Measurements from ENCODE around the gene PPIE.

The PPIE gene

DNA sequence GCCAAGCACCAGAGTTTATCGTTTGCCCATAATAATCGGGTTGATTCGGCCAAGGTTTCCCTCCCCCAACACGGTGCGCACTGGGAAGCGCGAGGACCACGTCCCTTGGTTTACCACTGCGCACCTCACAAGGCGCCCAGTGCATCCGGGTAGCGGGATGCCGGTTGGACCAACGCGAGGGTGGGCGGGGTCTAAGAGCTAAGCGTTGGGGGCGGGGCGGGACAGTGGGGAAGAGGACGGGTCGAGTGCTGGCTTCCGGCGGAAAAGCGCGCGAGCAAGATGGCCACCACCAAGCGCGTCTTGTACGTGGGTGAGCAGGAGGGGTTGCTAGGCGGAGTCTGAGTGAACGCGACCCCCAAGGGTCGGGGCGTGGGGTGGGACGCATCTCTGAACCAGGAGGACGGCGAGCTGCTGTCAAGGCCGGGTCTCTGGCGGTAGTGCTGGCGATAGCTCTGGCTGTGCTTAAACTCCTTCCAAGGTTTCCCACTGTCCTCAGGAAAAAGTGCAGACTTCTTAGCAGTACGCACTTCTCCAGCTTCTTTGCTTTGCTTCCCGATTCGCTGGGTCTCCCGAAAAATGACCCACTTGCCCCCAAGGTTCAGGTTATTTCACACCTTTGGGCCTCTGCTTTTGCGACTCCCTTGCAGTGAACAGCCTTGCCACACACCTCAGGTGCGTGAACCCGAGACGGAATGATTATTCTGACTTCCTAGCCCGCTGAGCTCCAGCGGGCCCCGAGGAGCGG is at the start of gene PPIE:
Gene PPIE, plus strand, starts transcription at position 261 of the 745 bp plus-strand sequence. Its CDS starts 19 bp downstream, at position 280.
- Histone ChIP-seq H3K36me3 (ENCODE audit: control insufficient read depth, insufficient read depth, low read length) (peaks cover 27% of the 10 kb centered on the region), H3K4me1 (ENCODE audit: control insufficient read depth, insufficient read depth, low read length) (0 out of 2 replicates have a peak, but pooled peaks cover 3% of the 10 kb centered on the region), H3K27ac (ENCODE audit: low read depth, low read length) (no peak within 1 kb of the TSS; the same call in 1 of the 2 replicates), H3K9ac (ENCODE audit: low read length) (peak within 1 kb of the TSS; percentile 89), H3K27me3 (ENCODE audit: control insufficient read depth, insufficient read depth, low read length) (peaks cover 42% of the 10 kb centered on the region), H3K4me3 (ENCODE audit: low read depth, low read length) (peak within 1 kb of the TSS; percentile 89), H3K9me3 (ENCODE audit: control insufficient read depth, insufficient read depth, low read depth, low read length) (no peaks in the 10 kb centered on the region)

DNA sequence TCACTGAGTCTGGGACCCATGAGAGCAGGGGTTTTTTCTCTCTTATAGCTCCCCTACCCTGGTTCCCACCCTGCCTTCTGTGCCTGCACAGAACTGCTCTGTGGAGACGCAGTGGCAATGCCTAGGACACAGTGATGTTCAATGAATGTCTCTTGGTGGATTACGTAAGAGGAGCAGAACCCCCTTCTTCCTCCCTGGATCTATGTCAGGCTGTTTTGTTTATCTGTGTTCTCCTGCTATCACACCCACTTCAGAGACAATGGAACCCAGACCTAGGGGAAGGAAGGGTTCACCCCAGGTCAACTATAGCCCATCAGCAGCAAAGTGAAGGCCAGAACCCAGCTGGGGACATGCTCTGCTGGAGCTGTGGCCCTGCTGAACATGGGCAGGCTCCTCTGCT is 49.5 kb upstream of the PPIE start:
- Histone ChIP-seq H3K36me3 (ENCODE audit: control insufficient read depth, insufficient read depth, low read length) (no peaks in the 10 kb centered on the region), H3K9me3 (ENCODE audit: control insufficient read depth, insufficient read depth, low read depth, low read length) (no peaks in the 10 kb centered on the region), H3K9ac (ENCODE audit: low read length) (no peak overlapping the region), H3K4me3 (ENCODE audit: low read depth, low read length) (no peak overlapping the region), H3K4me1 (ENCODE audit: control insufficient read depth, insufficient read depth, low read length) (peaks cover 8% of the 10 kb centered on the region), H3K27me3 (ENCODE audit: control insufficient read depth, insufficient read depth, low read length) (peaks cover 99% of the 10 kb centered on the region), H3K27ac (ENCODE audit: low read depth, low read length) (no peak overlapping the region)

DNA sequence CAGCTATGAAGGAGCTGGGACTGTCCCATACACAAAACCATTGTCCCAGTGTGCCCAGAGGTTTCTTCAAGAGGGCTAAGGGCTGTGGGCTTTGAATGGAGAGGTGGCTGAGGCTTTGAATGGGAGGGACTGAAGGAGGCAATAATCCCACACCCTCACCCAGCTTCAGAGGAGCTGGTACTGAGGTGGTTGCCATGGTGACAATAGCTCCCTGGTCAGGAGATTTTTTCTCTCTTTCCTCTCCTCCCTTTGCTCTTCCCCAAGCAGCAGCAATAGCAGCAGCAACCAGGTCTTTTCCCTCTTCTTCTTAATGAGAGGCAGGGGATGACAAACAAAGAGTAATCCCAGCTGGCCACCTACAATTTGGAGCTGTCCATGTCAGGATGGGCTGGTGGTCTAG is 49.0 kb upstream of the PPIE start:
- H3K4me1 ChIP-seq (ENCODE audit: control insufficient read depth, insufficient read depth, low read length), result peaks cover 8% of the 10 kb centered on the region
- peaks cover 99% of the 10 kb centered on the region for H3K27me3 ChIP-seq (ENCODE audit: control insufficient read depth, insufficient read depth, low read length)
- H3K4me3 ChIP-seq (ENCODE audit: low read depth, low read length), result no peak overlapping the region
- no peak overlapping the region for H3K27ac ChIP-seq (ENCODE audit: low read depth, low read length)
- H3K9me3 ChIP-seq (ENCODE audit: control insufficient read depth, insufficient read depth, low read depth, low read length), result no peaks in the 10 kb centered on the region
- H3K36me3 ChIP-seq (ENCODE audit: control insufficient read depth, insufficient read depth, low read length), result no peaks in the 10 kb centered on the region
- H3K9ac ChIP-seq (ENCODE audit: low read length), result no peak overlapping the region

DNA sequence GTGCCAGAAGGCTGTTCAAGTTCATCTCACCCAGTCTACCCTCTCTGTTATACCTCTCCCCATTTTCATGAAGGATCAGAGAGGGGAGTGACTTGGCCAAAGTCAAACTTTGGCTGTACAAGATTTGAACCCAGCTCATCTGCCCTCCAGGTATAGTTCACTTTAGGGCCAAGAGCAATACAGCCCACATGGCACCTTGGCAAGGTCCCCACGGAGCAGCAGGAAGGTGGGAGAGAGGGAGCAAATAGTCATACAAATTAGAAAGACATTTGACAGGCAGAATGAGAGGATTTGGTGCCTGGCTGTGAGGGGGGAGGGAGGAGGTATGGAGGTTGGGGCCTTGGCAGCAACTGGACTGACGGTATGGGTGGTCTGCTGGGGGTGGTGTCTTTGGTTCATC is 48.5 kb upstream of the PPIE start:
- H3K27ac ChIP-seq (ENCODE audit: low read depth, low read length), result no peak overlapping the region
- peaks cover 99% of the 10 kb centered on the region for H3K27me3 ChIP-seq (ENCODE audit: control insufficient read depth, insufficient read depth, low read length)
- no peaks in the 10 kb centered on the region for H3K36me3 ChIP-seq (ENCODE audit: control insufficient read depth, insufficient read depth, low read length)
- no peak overlapping the region for H3K4me3 ChIP-seq (ENCODE audit: low read depth, low read length)
- peaks cover 8% of the 10 kb centered on the region for H3K4me1 ChIP-seq (ENCODE audit: control insufficient read depth, insufficient read depth, low read length)
- no peak overlapping the region for H3K9ac ChIP-seq (ENCODE audit: low read length)
- H3K9me3 ChIP-seq (ENCODE audit: control insufficient read depth, insufficient read depth, low read depth, low read length), result no peaks in the 10 kb centered on the region

DNA sequence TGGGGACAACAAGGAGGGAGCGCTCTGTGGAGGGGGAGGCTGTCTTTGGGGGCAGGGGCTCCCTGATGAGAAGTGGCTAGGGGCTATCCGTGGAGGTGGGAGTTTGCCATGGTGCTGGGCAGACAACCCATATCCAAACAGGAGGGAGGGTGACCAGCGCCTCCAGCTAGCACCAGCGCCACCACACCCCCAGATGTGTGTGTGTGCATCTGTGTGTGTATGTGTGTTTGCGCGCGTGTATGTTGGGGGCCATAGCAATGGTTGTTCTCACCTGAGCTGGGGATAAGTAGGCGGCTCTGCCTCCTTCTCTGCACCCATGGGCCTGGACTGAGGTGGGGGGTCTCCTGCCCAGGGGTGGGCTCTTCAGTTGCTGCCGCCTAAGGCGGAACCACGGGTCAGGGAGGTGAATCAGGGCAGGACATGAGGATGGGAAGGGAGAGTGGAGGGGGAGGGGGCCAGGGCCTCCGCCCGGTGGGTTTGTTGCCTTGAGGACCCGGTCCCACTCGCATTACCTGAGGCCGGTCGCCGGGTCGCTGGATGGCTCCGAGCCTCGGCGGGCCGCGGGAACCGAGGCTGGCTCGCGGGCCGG is 47.8 kb upstream of the PPIE start:
- Histone ChIP-seq H3K4me1 (ENCODE audit: control insufficient read depth, insufficient read depth, low read length) (peaks cover 8% of the 10 kb centered on the region), H3K36me3 (ENCODE audit: control insufficient read depth, insufficient read depth, low read length) (no peaks in the 10 kb centered on the region), H3K27me3 (ENCODE audit: control insufficient read depth, insufficient read depth, low read length) (peaks cover 100% of the 10 kb centered on the region), H3K4me3 (ENCODE audit: low read depth, low read length) (peak overlapping the region; percentile 53), H3K27ac (ENCODE audit: low read depth, low read length) (no peak overlapping the region), H3K9me3 (ENCODE audit: control insufficient read depth, insufficient read depth, low read depth, low read length) (no peaks in the 10 kb centered on the region), H3K9ac (ENCODE audit: low read length) (no peak overlapping the region)

DNA sequence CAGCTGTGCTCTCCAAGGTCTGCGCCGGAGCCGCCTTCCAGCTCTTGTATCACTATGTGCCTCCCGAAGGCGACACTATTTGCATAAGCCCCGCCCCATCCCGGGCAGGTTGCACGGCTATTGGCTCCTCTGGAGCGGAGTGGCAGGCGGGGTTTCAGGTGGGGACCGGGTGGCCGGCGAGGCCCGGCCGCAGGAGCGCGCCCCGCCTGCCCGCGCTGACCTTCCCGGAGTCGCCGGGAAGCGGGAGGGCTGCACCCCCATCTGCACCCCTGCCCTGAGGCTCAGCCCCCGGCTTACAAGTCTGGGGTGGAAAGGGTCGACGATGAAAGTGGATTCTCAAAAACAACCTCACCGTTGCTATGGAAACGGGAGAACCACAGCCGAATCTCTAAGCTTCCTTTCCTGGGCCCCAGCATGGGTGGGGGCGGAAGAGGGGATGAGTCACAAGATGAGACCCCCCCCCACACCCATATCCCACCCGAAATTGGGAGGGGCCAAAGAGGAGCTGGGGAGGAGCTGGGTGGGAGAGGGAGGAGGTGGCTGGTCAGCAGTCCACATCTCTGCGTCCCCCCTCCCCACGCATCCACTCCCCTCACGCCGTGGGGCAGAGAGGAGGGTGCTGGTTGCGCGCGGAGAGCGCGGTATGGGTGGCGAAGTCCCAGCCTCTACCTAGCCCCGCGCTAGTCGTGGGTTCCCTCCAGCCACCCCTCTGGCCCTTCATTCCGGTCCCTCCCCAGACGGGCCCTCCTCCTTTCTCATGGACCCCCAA is 47.1 kb upstream of the PPIE start, which contains the start of gene HPCAL4:
Gene HPCAL4, minus strand, starts transcription at position 51 of the 769 bp plus-strand sequence. CDS start 6,830 bp downstream, outside the sequence.
- H3K9me3 ChIP-seq (ENCODE audit: control insufficient read depth, insufficient read depth, low read depth, low read length), result no peaks in the 10 kb centered on the region
- H3K4me1 ChIP-seq (ENCODE audit: control insufficient read depth, insufficient read depth, low read length), result peaks cover 8% of the 10 kb centered on the region
- no peaks in the 10 kb centered on the region for H3K36me3 ChIP-seq (ENCODE audit: control insufficient read depth, insufficient read depth, low read length)
- H3K9ac ChIP-seq (ENCODE audit: low read length), result no peak within 1 kb of the TSS
- peak within 1 kb of the TSS; percentile 53 for H3K4me3 ChIP-seq (ENCODE audit: low read depth, low read length)
- no peak within 1 kb of the TSS for H3K27ac ChIP-seq (ENCODE audit: low read depth, low read length)
- H3K27me3 ChIP-seq (ENCODE audit: control insufficient read depth, insufficient read depth, low read length), result peaks cover 100% of the 10 kb centered on the region

DNA sequence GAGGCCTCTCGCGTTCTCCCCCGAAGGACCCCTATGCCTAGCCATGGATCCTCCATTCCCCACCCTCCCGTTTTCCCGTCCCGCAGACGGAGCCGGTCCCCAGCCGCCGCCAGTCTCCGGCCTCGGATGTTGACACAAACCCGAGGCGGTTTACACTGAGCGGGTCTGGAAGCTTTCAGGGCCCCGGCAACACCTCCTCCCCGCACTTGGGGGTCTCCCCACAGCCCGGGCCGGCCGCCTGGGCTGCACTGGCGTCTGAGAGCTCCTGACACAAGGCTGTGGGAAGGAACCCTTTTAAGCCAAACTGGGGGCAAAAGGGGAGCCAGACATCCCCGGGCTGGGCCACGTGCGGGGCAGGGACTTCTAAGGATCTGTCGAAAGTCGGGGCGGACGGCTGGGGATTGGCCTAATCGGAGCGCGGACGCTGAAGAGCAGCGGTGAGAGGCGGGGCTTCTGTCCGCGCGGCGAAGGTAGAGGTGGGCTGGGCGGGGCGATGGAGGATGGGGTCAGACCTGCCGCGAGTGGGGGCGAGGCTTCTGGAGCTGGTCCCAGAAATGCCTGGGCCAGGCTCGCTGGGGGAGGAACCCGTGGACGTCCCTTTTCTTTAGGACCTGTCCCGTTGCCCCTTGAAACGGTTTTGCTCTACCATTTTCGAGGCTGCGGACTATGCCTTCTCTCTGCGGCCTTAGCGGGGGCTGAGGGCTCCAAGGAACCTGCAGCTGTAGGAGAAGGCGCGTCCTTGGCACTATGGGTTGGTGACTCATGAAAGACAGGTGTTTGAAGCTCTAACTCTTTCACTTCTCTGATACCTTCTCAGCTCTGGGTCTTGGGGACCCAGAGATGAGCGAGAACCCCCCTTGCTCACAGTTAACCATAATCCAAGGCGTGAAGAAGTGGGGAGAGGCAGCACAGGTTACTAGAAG is 46.3 kb upstream of the PPIE start:
- Histone ChIP-seq H3K27ac (ENCODE audit: low read depth, low read length) (no peak overlapping the region), H3K4me3 (ENCODE audit: low read depth, low read length) (peak overlapping the region; percentile 53), H3K9ac (ENCODE audit: low read length) (no peak overlapping the region), H3K9me3 (ENCODE audit: control insufficient read depth, insufficient read depth, low read depth, low read length) (no peaks in the 10 kb centered on the region), H3K4me1 (ENCODE audit: control insufficient read depth, insufficient read depth, low read length) (peaks cover 8% of the 10 kb centered on the region), H3K27me3 (ENCODE audit: control insufficient read depth, insufficient read depth, low read length) (peaks cover 100% of the 10 kb centered on the region), H3K36me3 (ENCODE audit: control insufficient read depth, insufficient read depth, low read length) (no peaks in the 10 kb centered on the region)

DNA sequence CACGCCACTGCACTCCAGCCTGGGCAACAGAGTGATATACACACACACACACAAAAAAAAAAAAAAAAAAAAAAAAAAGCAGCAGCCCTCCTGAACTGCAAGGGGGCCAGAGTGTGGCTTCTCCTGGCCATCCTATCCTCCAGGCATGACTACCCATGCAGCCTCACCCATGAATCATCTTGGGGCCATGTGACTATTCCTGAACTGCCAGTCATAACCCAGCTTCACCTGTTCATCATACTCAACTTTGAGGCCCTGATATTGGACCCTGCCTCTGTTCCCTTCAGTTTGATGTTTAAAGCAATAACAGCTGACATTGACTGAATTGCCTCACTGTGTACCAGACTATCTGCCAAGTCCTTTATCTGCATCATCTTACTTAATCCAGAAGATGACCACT is 44.7 kb upstream of the PPIE start:
- H3K27me3 ChIP-seq (ENCODE audit: control insufficient read depth, insufficient read depth, low read length), result peaks cover 100% of the 10 kb centered on the region

DNA sequence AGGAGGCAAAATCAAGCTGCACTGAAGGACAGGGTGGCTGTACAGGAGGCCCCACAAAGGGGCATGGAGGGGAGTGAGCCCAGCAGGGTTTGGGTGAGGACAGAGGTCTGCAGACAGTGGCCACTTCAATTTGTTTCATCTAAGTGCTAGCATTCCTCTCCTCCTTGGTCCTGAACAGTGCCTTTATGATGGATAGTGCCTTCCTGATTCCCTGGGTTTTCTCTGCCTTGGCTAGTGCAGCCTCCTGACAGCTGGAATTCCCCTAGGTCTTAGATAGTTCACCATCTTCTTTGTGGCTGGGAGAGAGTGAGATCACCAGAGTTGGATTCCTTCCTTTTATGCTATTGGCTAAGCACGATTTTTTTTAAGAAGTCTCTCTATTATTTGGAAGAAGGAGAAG is 43.7 kb upstream of the PPIE start:
- Histone ChIP-seq H3K27me3 (ENCODE audit: control insufficient read depth, insufficient read depth, low read length) (peaks cover 100% of the 10 kb centered on the region), H3K9me3 (ENCODE audit: control insufficient read depth, insufficient read depth, low read depth, low read length) (no peaks in the 10 kb centered on the region), H3K4me1 (ENCODE audit: control insufficient read depth, insufficient read depth, low read length) (peaks cover 8% of the 10 kb centered on the region), H3K36me3 (ENCODE audit: control insufficient read depth, insufficient read depth, low read length) (no peaks in the 10 kb centered on the region), H3K4me3 (ENCODE audit: low read depth, low read length) (no peak overlapping the region), H3K9ac (ENCODE audit: low read length) (no peak overlapping the region), H3K27ac (ENCODE audit: low read depth, low read length) (no peak overlapping the region)

More for the DNA sequence above, 44.7 kb upstream of the PPIE start:
- H3K9me3 ChIP-seq (ENCODE audit: control insufficient read depth, insufficient read depth, low read depth, low read length), result no peaks in the 10 kb centered on the region
- H3K36me3 ChIP-seq (ENCODE audit: control insufficient read depth, insufficient read depth, low read length), result no peaks in the 10 kb centered on the region
- H3K4me3 ChIP-seq (ENCODE audit: low read depth, low read length), result no peak overlapping the region
- peaks cover 8% of the 10 kb centered on the region for H3K4me1 ChIP-seq (ENCODE audit: control insufficient read depth, insufficient read depth, low read length)
- no peak overlapping the region for H3K9ac ChIP-seq (ENCODE audit: low read length)
- H3K27ac ChIP-seq (ENCODE audit: low read depth, low read length), result no peak overlapping the region

DNA sequence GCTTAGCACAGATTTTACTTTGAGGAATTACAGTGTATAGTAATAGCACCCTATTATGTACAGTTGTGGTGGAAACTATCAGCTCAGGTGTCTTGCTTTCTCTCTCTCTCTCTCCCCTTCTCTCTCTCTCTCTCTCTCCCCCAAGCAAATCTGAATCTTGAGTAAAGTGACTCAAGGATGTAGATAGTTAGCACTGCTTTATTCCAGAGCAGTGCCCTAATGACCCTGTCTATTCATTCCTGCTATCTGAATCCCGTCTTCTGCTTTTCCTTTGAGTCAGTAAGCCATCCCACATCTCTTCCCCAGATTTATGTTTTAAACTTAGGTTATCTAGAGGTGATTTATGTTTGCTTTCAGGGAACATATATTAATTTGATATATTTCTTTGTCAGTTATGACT is 42.2 kb upstream of the PPIE start:
- H3K27ac ChIP-seq (ENCODE audit: low read depth, low read length), result no peak overlapping the region
- H3K9me3 ChIP-seq (ENCODE audit: control insufficient read depth, insufficient read depth, low read depth, low read length), result no peaks in the 10 kb centered on the region
- peaks cover 100% of the 10 kb centered on the region for H3K27me3 ChIP-seq (ENCODE audit: control insufficient read depth, insufficient read depth, low read length)
- H3K4me1 ChIP-seq (ENCODE audit: control insufficient read depth, insufficient read depth, low read length), result peaks cover 12% of the 10 kb centered on the region
- no peak overlapping the region for H3K9ac ChIP-seq (ENCODE audit: low read length)
- no peaks in the 10 kb centered on the region for H3K36me3 ChIP-seq (ENCODE audit: control insufficient read depth, insufficient read depth, low read length)
- no peak overlapping the region for H3K4me3 ChIP-seq (ENCODE audit: low read depth, low read length)

Measured in HUES6 (cell line).